ENCODE data around the gene SGCG. TPM values are rescaled to one million over a fixed set of nuclear protein-coding genes. Genes with fewer than 3 reads are reported as not detected.

Gene SGCG
- total RNA-seq, 1 donor from 2014 or later: 2.1 TPM

DNA sequence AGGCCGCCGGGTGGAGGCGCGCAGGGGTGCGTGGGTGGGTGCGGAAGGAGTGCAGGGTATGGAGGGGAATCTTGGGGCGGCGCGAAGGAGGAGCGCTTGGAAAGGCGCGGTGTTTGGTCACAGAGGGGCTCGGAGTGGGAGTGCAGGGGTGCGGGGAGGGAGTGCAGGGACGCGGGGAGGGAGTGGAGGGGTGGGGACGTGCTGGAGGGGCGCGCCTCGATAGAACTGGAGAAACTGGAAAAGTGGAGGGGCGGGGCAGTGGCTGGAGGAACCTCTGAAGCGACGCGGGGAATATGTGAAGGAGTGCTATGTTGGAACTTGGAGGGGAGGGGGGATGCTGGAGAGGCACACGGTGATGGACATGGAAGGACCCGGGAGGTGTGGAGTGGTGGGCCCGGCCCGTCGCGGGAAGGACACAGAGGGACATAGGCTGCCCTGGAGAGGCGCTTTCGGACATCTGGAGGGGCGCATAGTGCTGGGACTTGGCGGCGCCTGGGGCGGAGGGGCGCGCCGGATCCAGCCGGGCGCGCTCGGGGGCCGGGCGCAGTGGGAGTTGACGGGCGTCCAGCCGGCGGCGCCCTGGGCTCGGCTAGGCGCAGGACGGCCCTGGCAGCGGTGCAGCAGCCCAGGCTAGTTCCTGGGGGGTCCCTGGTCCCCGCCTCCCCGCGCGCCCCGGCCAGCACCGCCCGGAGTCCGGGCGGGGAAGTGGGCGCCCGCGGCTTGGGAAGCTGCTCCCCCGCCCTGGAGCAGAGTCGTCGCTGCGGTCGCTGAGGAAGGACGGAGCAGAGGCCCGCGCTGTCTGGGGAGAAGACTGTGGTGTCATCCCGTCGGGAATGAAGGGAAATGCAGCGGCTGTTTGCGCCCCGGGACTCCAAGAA lies 20.8 kb upstream of the SGCG start:
- peak overlapping the region; percentile 27 for H3K4me3 ChIP-seq (ENCODE audit: low read depth, low read length)
- no peaks in the 10 kb centered on the region for H3K27me3 ChIP-seq (ENCODE audit: control insufficient read depth, insufficient read depth, low read length)
- no peaks in the 10 kb centered on the region for H3K36me3 ChIP-seq (ENCODE audit: control insufficient read depth, insufficient read depth, low read length)
- FAIRE-seq: no peak
- TF ChIP-seq, protein P1, sequence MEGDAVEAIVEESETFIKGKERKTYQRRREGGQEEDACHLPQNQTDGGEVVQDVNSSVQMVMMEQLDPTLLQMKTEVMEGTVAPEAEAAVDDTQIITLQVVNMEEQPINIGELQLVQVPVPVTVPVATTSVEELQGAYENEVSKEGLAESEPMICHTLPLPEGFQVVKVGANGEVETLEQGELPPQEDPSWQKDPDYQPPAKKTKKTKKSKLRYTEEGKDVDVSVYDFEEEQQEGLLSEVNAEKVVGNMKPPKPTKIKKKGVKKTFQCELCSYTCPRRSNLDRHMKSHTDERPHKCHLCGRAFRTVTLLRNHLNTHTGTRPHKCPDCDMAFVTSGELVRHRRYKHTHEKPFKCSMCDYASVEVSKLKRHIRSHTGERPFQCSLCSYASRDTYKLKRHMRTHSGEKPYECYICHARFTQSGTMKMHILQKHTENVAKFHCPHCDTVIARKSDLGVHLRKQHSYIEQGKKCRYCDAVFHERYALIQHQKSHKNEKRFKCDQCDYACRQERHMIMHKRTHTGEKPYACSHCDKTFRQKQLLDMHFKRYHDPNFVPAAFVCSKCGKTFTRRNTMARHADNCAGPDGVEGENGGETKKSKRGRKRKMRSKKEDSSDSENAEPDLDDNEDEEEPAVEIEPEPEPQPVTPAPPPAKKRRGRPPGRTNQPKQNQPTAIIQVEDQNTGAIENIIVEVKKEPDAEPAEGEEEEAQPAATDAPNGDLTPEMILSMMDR (IDR thresholded peaks at IDR 0.05; ENCODE audit: insufficient read depth, low read length, severe bottlenecking): no peak
- DNase-seq (ENCODE audit: low read depth): no peak

DNA sequence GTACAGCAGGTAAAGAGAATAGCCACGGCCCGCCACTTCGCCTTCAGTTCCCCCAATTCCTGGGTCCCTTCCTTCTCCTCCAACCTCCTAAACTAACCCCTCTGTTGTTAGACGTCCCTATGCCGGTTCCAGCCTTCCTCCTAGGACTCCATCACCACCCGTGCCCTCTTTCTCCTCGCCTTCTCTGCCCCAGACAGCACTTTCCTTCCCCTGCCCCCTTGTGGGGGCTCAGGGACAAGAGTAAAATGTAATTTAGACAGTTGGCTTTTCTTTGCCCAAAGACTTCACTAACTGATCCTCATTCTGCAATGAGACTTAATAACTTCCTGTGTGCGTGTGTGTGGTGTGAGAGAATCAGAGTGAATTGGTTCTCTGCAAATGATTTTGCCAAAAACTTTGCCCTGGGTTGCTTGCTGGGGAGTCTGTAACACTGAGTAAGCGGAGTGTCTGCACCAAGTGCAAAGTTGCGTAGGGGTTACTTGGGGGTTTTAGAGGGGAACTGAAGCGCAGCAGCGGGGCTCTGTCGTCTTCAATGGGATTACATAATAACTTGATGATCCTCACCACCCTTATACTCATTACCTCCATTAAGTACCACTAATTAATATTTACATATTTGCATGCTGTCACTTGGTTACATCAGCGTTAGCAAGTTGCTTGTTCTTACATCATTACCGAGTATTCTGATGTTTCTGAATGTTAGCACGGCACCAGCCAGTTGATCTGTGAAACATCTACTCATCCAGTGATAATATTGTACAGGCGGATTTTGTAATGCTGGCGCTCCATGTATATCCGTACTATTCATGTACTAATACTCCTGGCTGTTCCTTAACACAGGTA lies 19.9 kb upstream of the SGCG start:
- TF ChIP-seq, protein P1 (IDR thresholded peaks at IDR 0.05; ENCODE audit: insufficient read depth, low read length, severe bottlenecking): no peak
- no peak for FAIRE-seq

DNA sequence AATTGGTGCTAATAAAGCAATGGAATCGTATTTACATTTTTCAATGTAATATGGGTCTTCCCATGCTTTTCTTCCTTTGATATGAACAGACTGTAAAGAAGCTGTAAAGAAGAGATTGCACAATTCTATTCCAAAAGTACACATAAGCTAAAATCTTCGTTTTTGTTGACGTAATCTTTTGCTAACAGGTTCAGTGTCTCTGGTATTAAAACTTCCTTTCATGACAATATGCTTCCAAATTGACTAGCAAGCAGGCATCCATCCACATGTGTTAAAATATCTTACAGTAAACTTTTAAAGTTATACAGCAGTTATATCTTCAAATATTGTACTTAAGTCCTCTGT lies 19.3 kb upstream of the SGCG start:
- no peak for DNase-seq (ENCODE audit: low read depth)
- TF ChIP-seq, protein P1 (IDR thresholded peaks at IDR 0.05; ENCODE audit: insufficient read depth, low read length, severe bottlenecking): no peak
- no peak for FAIRE-seq
- Histone ChIP-seq H3K27me3 (ENCODE audit: control insufficient read depth, insufficient read depth, low read length) (no peaks in the 10 kb centered on the region), H3K36me3 (ENCODE audit: control insufficient read depth, insufficient read depth, low read length) (no peaks in the 10 kb centered on the region), H3K4me3 (ENCODE audit: low read depth, low read length) (no peak overlapping the region)

More for the DNA sequence above, 19.9 kb upstream of the SGCG start:
- Histone ChIP-seq H3K36me3 (ENCODE audit: control insufficient read depth, insufficient read depth, low read length) (no peaks in the 10 kb centered on the region), H3K4me3 (ENCODE audit: low read depth, low read length) (no peak overlapping the region), H3K27me3 (ENCODE audit: control insufficient read depth, insufficient read depth, low read length) (no peaks in the 10 kb centered on the region)
- DNase-seq (ENCODE audit: low read depth): no peak

DNA sequence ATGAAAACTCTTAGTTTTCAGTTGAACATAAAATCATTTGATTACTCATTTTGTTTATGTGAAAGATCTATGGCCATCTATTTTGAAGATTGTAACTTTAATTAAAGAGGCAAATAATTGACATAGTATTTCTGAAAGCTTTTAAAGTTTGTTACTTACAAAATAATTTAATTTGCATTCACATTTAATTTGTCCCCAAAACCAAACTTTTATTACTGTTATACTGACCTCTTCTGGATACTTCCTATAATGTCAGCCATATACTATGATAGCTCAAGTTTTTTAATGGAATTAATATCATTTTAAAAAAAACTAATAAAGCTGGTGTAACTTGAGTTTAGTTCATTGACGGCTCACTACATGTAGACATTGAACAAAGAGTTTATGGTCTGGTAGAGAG lies 4.9 kb upstream of the SGCG start:
- TF ChIP-seq, protein P1 (IDR thresholded peaks at IDR 0.05; ENCODE audit: insufficient read depth, low read length, severe bottlenecking): no peak
- DNase-seq (ENCODE audit: low read depth) (peak; percentile 21), FAIRE-seq (no peak)
- H3K27me3 ChIP-seq (ENCODE audit: control insufficient read depth, insufficient read depth, low read length): no peaks in the 10 kb centered on the region
- H3K4me3 ChIP-seq (ENCODE audit: low read depth, low read length): no peak overlapping the region
- no peaks in the 10 kb centered on the region for H3K36me3 ChIP-seq (ENCODE audit: control insufficient read depth, insufficient read depth, low read length)

DNA sequence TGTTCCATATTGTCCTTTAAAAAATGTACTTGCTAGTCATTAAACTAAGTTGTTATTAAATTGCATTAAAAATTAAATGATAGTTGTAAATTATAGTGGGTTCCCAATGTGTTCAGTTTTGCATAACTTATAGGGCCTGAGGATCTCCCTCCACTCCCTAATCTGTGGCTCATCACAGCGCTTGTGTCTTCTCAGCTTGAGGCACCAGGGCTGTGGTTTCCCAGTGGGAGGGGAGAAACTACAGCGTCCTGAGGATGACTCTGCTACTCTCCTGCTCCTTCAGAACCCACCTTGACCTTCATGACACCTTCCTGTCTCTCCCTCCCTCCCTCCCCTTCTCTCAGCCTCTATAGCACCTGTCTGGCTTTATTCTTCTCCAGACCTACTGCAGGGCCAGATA lies 1.4 kb downstream of the SGCG start:
- no peaks in the 10 kb centered on the region for H3K36me3 ChIP-seq (ENCODE audit: control insufficient read depth, insufficient read depth, low read length)
- DNase-seq (ENCODE audit: low read depth) (no peak), FAIRE-seq (no peak)
- H3K4me3 ChIP-seq (ENCODE audit: low read depth, low read length): no peak overlapping the region
- H3K27me3 ChIP-seq (ENCODE audit: control insufficient read depth, insufficient read depth, low read length): no peaks in the 10 kb centered on the region
- TF ChIP-seq, protein P1 (IDR thresholded peaks at IDR 0.05; ENCODE audit: insufficient read depth, low read length, severe bottlenecking): no peak
